ENCODE measurements around the gene IRAK3.

IRAK3 gene

GRCh38 chr12:66144791-66145754, 43.9 kb upstream of the IRAK3 start:
- TF ChIP-seq CTCF (IDR thresholded peaks at IDR 0.05; ENCODE audit: borderline replicate concordance, insufficient read depth, low read depth, low read length): 0 out of 2 replicates have a peak, but pooled peaks have one; percentile 11
- no peak overlapping the region for H3K4me3 ChIP-seq (ENCODE audit: low read depth, low read length)

GRCh38 chr12:66149702-66150398, 39.2 kb upstream of the IRAK3 start:
- H3K4me3 ChIP-seq (ENCODE audit: low read depth, low read length): no peak overlapping the region
- TF ChIP-seq CTCF (IDR thresholded peaks at IDR 0.05; ENCODE audit: borderline replicate concordance, insufficient read depth, low read depth, low read length): no peak

- no peak for TF ChIP-seq CTCF (IDR thresholded peaks at IDR 0.05; ENCODE audit: borderline replicate concordance, insufficient read depth, low read depth, low read length)
- H3K4me3 ChIP-seq (ENCODE audit: low read depth, low read length): no peak overlapping the region
Measured at GRCh38 chr12:66152732-66153131, 36.3 kb upstream of the IRAK3 start.

GRCh38 chr12:66154776-66155175, 34.2 kb upstream of the IRAK3 start:
- H3K4me3 ChIP-seq (ENCODE audit: low read depth, low read length): no peak overlapping the region
- TF ChIP-seq CTCF (IDR thresholded peaks at IDR 0.05; ENCODE audit: borderline replicate concordance, insufficient read depth, low read depth, low read length): no peak

- no peak overlapping the region for H3K4me3 ChIP-seq (ENCODE audit: low read depth, low read length)
- no peak for TF ChIP-seq CTCF (IDR thresholded peaks at IDR 0.05; ENCODE audit: borderline replicate concordance, insufficient read depth, low read depth, low read length)
Measured at GRCh38 chr12:66156654-66157053, 32.4 kb upstream of the IRAK3 start.

GRCh38 chr12:66159123-66159522, 29.9 kb upstream of the IRAK3 start:
- H3K4me3 ChIP-seq (ENCODE audit: low read depth, low read length): no peak overlapping the region
- TF ChIP-seq CTCF (IDR thresholded peaks at IDR 0.05; ENCODE audit: borderline replicate concordance, insufficient read depth, low read depth, low read length): no peak

Measured in GM12875 (cell line).